ENCODE results near the gene RBMS1. TPM values are rescaled to one million over a fixed set of nuclear protein-coding genes. Genes with fewer than 3 reads are reported as not detected.

Gene RBMS1
- total and polyA plus RNA-seq, 2 of the 13 experiments (the other 11 are each of a cell fraction or from before 2014, with no cell fraction given) = 55.5 to 110 TPM

DNA sequence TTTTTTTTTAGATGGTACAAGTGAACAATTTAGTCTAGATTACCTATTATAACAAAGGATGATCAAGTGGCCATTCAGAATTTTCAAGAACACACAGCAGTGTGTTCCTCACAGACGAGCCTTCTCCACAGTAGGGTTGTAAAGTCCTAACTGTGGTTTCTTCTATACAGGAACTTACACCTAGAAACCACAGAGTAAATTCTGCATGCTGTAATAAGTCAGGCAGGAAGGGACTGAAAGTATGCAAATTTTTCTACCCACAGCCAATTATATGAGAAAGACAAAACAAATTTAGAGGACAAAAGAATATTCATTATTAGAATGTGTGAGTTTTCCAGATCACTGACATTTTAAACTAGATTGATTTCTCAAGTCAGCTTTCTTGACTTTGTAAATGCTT lies 99.5 kb downstream of the RBMS1 start:
- no peak overlapping the region for H3K4me3 ChIP-seq (replicated peaks in 1 of 3; ENCODE audit: insufficient read depth in 1 of 3, low read depth in 2 of 3, low read length in 3 of 3)
- no peak overlapping the region for H3K9ac ChIP-seq (ENCODE audit: insufficient read depth, low read depth, low read length)
- WGBS (ENCODE audit: low lambda C conversion rate) = 84% methylated on average over 1 of the region's 1 CpG
- DNase-seq (ENCODE audit: low spot score) (no peak), ATAC-seq (no peak), FAIRE-seq (no peak)
- no peaks in the 10 kb centered on the region for H3K4me1 ChIP-seq (ENCODE audit: insufficient read depth, low read length)
- ChIA-PET CTCF (ENCODE audit: low intra/inter-chr PET ratio, low total read pairs) (no interaction called here), POLR2A (no interaction called here)
- in situ Hi-C loops (cut with HindIII; ENCODE audit: extremely low pct_ligation_motif_present, low pct_unique_long_range_greater_than_20kb) = no loop called here
- no peaks in the 10 kb centered on the region; a peak in 1 of 5 replicates for H3K36me3 ChIP-seq (replicated peaks in 1 of 2; ENCODE audit: control insufficient read depth in 1 of 2, insufficient read depth in 2 of 2, low read length in 2 of 2)
- no peak overlapping the region for H3K4me2 ChIP-seq (ENCODE audit: low read depth, low read length)
- H4K20me1 ChIP-seq (ENCODE audit: insufficient read depth, low read length) = peaks cover 21% of the 10 kb centered on the region
- peaks cover 51% of the 10 kb centered on the region for H3K79me2 ChIP-seq (ENCODE audit: insufficient read depth, low read length)
- no peak overlapping the region for H3K27ac ChIP-seq (ENCODE audit: extremely low read length, insufficient read depth, low read length)
- intact Hi-C loops (cut with micrococcal nuclease; ENCODE audit: unreplicated experiment) = no loop called here
- no peaks in the 10 kb centered on the region for H3K9me3 ChIP-seq (ENCODE audit: low read length)
- no peak overlapping the region for H2AFZ ChIP-seq (ENCODE audit: low read length)
- no TSS peak for BruUV-seq (replicated peaks)
- no peaks in the 10 kb centered on the region for H3K27me3 ChIP-seq (ENCODE audit: control insufficient read depth in 1 of 2, insufficient read depth in 2 of 2, low read length in 2 of 2)
- TF ChIP-seq ZNF883 (CRISPR knock-in tag; IDR thresholded peaks at IDR 0.05; ENCODE audit: not compliant biosample characterization) = no peak
- TF ChIP-seq ZNF607 (CRISPR knock-in tag; IDR thresholded peaks at IDR 0.05; ENCODE audit: borderline replicate concordance) = no peak
- no peak for TF ChIP-seq MTF1 (CRISPR knock-in tag; IDR thresholded peaks at IDR 0.05)
- TF ChIP-seq, protein P1, sequence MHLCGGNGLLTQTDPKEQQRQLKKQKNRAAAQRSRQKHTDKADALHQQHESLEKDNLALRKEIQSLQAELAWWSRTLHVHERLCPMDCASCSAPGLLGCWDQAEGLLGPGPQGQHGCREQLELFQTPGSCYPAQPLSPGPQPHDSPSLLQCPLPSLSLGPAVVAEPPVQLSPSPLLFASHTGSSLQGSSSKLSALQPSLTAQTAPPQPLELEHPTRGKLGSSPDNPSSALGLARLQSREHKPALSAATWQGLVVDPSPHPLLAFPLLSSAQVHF (CRISPR knock-in tag; IDR thresholded peaks at IDR 0.05) = no peak
- no peak for TF ChIP-seq MYC (CRISPR knock-in tag; IDR thresholded peaks at IDR 0.05; ENCODE audit: borderline replicate concordance)
- TF ChIP-seq SMC3 (IDR thresholded peaks at IDR 0.05; ENCODE audit: low read length) = no peak
- no peak for TF ChIP-seq NR2F2 (IDR thresholded peaks at IDR 0.05; ENCODE audit: borderline replicate concordance, low read depth)
- TF ChIP-seq BHLHE40 (IDR thresholded peaks at IDR 0.05; ENCODE audit: low read length) = no peak
- TF ChIP-seq POLR2AphosphoS5 (IDR thresholded peaks at IDR 0.05; ENCODE audit: low read depth, low read length) = no peak
- TF ChIP-seq, protein P2, sequence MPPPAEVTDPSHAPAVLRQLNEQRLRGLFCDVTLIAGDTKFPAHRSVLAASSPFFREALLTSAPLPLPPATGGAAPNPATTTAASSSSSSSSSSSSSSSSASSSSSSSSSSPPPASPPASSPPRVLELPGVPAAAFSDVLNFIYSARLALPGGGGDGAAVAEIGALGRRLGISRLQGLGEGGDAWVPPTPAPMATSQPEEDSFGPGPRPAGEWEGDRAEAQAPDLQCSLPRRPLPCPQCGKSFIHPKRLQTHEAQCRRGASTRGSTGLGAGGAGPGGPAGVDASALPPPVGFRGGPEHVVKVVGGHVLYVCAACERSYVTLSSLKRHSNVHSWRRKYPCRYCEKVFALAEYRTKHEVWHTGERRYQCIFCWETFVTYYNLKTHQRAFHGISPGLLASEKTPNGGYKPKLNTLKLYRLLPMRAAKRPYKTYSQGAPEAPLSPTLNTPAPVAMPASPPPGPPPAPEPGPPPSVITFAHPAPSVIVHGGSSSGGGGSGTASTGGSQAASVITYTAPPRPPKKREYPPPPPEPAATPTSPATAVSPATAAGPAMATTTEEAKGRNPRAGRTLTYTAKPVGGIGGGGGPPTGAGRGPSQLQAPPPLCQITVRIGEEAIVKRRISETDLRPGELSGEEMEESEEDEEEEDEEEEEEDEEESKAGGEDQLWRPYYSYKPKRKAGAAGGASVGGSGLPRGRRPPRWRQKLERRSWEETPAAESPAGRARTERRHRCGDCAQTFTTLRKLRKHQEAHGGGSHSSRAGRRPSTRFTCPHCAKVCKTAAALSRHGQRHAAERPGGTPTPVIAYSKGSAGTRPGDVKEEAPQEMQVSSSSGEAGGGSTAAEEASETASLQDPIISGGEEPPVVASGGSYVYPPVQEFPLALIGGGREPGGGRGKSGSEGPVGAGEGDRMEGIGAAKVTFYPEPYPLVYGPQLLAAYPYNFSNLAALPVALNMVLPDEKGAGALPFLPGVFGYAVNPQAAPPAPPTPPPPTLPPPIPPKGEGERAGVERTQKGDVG (CRISPR knock-in tag; IDR thresholded peaks at IDR 0.05; ENCODE audit: borderline replicate concordance) = no peak
- TF ChIP-seq, protein P3, sequence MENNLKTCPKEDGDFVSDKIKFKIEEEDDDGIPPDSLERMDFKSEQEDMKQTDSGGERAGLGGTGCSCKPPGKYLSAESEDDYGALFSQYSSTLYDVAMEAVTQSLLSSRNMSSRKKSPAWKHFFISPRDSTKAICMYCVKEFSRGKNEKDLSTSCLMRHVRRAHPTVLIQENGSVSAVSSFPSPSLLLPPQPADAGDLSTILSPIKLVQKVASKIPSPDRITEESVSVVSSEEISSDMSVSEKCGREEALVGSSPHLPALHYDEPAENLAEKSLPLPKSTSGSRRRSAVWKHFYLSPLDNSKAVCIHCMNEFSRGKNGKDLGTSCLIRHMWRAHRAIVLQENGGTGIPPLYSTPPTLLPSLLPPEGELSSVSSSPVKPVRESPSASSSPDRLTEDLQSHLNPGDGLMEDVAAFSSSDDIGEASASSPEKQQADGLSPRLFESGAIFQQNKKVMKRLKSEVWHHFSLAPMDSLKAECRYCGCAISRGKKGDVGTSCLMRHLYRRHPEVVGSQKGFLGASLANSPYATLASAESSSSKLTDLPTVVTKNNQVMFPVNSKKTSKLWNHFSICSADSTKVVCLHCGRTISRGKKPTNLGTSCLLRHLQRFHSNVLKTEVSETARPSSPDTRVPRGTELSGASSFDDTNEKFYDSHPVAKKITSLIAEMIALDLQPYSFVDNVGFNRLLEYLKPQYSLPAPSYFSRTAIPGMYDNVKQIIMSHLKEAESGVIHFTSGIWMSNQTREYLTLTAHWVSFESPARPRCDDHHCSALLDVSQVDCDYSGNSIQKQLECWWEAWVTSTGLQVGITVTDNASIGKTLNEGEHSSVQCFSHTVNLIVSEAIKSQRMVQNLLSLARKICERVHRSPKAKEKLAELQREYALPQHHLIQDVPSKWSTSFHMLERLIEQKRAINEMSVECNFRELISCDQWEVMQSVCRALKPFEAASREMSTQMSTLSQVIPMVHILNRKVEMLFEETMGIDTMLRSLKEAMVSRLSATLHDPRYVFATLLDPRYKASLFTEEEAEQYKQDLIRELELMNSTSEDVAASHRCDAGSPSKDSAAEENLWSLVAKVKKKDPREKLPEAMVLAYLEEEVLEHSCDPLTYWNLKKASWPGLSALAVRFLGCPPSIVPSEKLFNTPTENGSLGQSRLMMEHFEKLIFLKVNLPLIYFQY (CRISPR knock-in tag; IDR thresholded peaks at IDR 0.05; ENCODE audit: borderline replicate concordance) = no peak
- no peak for TF ChIP-seq ATAD3A (CRISPR knock-in tag; IDR thresholded peaks at IDR 0.05)
- TF ChIP-seq, protein P4, sequence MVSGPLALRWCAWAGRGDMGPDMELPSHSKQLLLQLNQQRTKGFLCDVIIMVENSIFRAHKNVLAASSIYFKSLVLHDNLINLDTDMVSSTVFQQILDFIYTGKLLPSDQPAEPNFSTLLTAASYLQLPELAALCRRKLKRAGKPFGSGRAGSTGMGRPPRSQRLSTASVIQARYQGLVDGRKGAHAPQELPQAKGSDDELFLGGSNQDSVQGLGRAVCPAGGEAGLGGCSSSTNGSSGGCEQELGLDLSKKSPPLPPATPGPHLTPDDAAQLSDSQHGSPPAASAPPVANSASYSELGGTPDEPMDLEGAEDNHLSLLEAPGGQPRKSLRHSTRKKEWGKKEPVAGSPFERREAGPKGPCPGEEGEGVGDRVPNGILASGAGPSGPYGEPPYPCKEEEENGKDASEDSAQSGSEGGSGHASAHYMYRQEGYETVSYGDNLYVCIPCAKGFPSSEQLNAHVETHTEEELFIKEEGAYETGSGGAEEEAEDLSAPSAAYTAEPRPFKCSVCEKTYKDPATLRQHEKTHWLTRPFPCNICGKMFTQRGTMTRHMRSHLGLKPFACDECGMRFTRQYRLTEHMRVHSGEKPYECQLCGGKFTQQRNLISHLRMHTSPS (CRISPR knock-in tag; IDR thresholded peaks at IDR 0.05; ENCODE audit: low read depth) = no peak
- TF ChIP-seq NFE2L1 (CRISPR knock-in tag; IDR thresholded peaks at IDR 0.05; ENCODE audit: borderline replicate concordance) = no peak

Measured in HepG2 (cell line).